AG04450 (cell line): Measurements from ENCODE around the gene ZNF280B. TPM values are rescaled to one million over a fixed set of nuclear protein-coding genes. Genes with fewer than 3 reads are reported as not detected.

ENCODE experiments used
- CTCF ChIA-PET: fragments of 300-600, 350-600 bp; formaldehyde crosslinking; extraction: SDS; loops from one replicate; lab custom pipeline; 2022; ENCODE audit warnings: antibody characterized with exemption, inconsistent platforms; lab: Charles Lee
- POLR2A ChIA-PET: fragments of 350-600 bp; formaldehyde crosslinking; extraction: SDS; loops from one replicate; lab custom pipeline; 2021; ENCODE audit warnings: antibody characterized with exemption, inconsistent platforms; lab: Yijun Ruan, JAX
- DNase-seq: peaks from one replicate; pipeline ENCODE4 v3.0.0-alpha.2; 2011; ENCODE audit warnings: low read depth, low spot score
- H3K27ac ChIP-seq: one replicate; pipeline ENCODE4 v1.5.1; 2012; ENCODE audit warnings: low read depth, low read length, control low read depth
- H3K27me3 ChIP-seq: one replicate; pipeline ENCODE4 v1.6.0; 2012; ENCODE audit warnings: low read length; ENCODE audit not compliant: control insufficient read depth, insufficient read depth
- H3K4me3 ChIP-seq: 2 replicates; pipeline ENCODE4 v1.5.1; 2011; ENCODE audit warnings: mild to moderate bottlenecking, low read depth, low read length, control low read depth
- H3K9me3 ChIP-seq: 2 replicates; pipeline ENCODE4 v1.5.1; 2012; ENCODE audit warnings: low read length; ENCODE audit not compliant: control insufficient read depth, insufficient read depth
- polyA plus RNA-seq: library from polyadenylated mRNA; depleted of rRNA; stranded (reverse); fragments of >200 nt; gene quantifications from 2 replicates; pipeline ENCODE4 v1.2.3, GENCODE V29; 2011
- TF ChIP-seq, protein P1 (sequence below): IDR thresholded peaks from 2 replicates; pipeline ENCODE4 v1.5.1; 2011; ENCODE audit warnings: low read depth, low read length, control low read depth, inconsistent platforms

ZNF280B gene
- polyA plus RNA-seq, 1 experiment: 2.3 TPM

DNA sequence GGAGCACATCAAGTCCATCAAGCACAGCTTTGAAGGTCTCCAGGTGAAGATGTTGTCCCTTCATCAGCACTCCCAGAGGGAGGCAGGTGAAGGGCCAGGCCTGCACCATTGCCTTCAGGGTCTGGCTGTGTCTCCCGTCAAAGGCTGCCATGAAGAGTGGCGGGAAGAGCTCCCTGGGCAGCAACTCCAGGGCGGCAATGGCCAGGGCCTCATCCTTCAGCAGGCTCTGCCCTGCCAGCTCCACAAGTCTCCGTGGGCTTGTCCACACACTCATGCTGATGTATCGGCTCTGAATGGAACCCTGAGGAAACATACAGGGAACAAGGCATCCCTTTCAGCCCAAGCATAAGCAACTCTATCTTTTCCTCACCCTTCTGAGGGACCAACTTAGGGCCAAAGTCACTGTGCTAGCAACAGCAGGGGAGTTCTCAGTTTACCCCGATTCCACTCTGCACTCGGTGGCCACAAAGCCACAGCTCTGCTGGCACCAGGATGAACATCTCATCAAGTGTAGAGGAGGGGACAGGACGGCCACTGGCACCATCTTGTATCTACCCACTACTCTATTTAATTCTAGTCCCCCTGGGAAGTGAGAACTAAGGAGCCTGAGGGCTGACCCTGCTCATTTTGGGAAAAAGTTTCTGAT is 42.4 kb upstream of the ZNF280B start:
- ChIA-PET POLR2A (no interaction called here), CTCF (interaction anchor here (1.6 kb wide), 1 partner anchor 36 kb away, joined by 4 read pairs; no protein-coding TSS in a partner anchor)
- H3K9me3 ChIP-seq: no peaks in the 10 kb centered on the region
- DNase-seq: no peak
- H3K4me3 ChIP-seq: no peak overlapping the region
- peaks cover 5% of the 10 kb centered on the region for H3K27me3 ChIP-seq
- TF ChIP-seq, protein P1, sequence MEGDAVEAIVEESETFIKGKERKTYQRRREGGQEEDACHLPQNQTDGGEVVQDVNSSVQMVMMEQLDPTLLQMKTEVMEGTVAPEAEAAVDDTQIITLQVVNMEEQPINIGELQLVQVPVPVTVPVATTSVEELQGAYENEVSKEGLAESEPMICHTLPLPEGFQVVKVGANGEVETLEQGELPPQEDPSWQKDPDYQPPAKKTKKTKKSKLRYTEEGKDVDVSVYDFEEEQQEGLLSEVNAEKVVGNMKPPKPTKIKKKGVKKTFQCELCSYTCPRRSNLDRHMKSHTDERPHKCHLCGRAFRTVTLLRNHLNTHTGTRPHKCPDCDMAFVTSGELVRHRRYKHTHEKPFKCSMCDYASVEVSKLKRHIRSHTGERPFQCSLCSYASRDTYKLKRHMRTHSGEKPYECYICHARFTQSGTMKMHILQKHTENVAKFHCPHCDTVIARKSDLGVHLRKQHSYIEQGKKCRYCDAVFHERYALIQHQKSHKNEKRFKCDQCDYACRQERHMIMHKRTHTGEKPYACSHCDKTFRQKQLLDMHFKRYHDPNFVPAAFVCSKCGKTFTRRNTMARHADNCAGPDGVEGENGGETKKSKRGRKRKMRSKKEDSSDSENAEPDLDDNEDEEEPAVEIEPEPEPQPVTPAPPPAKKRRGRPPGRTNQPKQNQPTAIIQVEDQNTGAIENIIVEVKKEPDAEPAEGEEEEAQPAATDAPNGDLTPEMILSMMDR: no peak
- no peak overlapping the region for H3K27ac ChIP-seq

DNA sequence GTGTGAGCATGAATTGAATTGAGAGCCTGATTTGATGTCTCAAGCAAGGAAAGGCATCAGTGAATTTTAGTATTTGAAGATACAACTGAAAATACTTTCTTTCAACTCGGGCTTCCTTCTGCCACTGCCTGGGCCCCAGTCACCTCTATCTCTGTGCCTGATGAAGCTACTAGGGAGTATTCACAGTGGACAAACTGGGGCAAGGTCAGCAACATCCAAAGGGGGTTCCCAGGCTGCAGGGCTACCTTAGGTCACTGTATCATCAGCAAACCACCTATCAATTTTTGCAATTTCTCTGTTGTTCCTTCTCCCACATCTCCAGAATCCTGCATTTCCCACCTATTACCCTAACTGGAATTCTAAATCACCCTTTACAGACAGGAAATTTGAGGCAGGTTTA is 40.4 kb upstream of the ZNF280B start:
- POLR2A ChIA-PET: no interaction called here

DNA sequence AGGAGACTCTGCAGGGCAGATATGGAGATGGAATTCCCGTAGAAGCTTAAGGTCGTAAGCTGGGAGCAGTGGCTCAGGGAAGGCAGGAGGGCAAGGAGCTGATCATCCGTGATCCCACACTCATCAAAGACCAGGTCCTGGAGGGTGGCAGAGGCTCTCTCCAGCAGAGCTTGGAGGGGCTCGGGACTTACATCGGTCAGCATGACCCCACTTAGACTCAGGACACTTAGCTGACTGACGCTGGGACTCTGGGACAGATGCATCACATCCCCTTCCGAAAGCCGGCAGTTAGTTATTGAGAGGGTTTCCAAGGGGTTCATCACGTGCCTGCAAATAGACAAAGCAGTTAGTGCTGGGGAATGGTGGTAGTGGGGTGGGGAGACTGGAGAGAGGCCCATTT is 39.8 kb upstream of the ZNF280B start:
- peaks cover 5% of the 10 kb centered on the region for H3K27me3 ChIP-seq
- POLR2A ChIA-PET: no interaction called here
- no peak for DNase-seq
- H3K27ac ChIP-seq: no peak overlapping the region
- CTCF ChIA-PET: no interaction called here
- H3K9me3 ChIP-seq: no peaks in the 10 kb centered on the region
- TF ChIP-seq, protein P1: no peak
- H3K4me3 ChIP-seq: no peak overlapping the region

More for the DNA sequence above, 40.4 kb upstream of the ZNF280B start:
- CTCF ChIA-PET: no interaction called here
- TF ChIP-seq, protein P1: no peak
- Histone ChIP-seq H3K4me3 (no peak overlapping the region), H3K27me3 (peaks cover 5% of the 10 kb centered on the region), H3K27ac (no peak overlapping the region), H3K9me3 (no peaks in the 10 kb centered on the region)
- no peak for DNase-seq

DNA sequence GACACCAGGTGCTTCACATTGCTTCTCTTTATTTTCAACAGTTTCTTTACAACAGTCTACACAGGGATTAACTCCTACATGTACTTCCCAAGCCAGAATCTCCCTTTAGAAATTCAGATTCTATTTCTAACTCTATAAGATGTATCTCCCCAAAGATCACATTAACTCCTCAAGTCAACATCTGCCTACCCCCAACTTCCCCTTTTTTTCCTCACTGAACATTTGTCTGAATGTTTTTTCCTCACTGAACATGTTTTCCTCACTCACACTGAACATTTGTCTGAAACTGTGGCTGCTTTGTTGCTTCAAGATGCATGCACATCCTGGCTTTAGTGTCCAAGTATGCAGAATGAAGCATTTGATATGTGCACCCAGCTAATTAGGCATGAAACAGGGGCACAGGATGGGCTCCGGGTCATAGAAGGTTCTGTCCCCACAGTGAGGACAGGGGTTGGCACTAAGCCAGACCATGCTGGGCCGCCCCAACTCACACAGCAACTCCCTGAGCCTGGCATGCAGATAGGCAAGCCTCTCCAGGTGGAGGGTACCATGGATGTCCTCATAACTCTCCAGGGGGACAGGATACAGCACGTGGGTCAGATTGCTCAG is 39.3 kb upstream of the ZNF280B start:
- Histone ChIP-seq H3K9me3 (no peaks in the 10 kb centered on the region), H3K4me3 (no peak overlapping the region), H3K27ac (no peak overlapping the region), H3K27me3 (peaks cover 5% of the 10 kb centered on the region)
- ChIA-PET POLR2A (no interaction called here), CTCF (no interaction called here)
- no peak for DNase-seq
- TF ChIP-seq, protein P1: no peak

DNA sequence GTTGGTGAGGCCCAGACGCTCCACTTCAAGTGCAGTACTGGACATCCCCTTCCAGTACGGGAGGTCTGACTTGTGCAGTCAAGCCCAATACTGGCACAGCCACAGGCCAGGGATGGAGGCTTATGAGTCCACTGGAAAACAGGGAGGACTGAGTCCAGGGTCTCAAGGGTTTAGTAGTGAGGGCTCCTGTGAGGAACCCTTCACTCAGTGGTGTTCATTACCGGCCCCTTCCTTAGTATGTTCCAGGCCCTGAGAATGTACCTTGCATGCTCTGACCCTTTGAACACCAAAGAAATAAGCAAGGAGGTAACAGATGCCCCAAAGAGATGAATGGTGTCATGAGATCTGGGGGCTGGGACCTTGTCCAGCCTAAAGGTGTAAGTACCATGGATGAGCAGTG is 38.7 kb upstream of the ZNF280B start:
- TF ChIP-seq, protein P1: no peak
- Histone ChIP-seq H3K9me3 (no peaks in the 10 kb centered on the region), H3K27ac (no peak overlapping the region), H3K27me3 (peaks cover 3% of the 10 kb centered on the region), H3K4me3 (no peak overlapping the region)
- CTCF ChIA-PET: no interaction called here
- POLR2A ChIA-PET: no interaction called here
- DNase-seq: no peak
